KMS-11 (cell line): Measurements from ENCODE around the gene ZNF394.

Experiments used
- H2AFZ ChIP-seq: fragments of 200-600 bp; sonication (generic); 2 replicates; pipeline ENCODE4 v1.6.1; 2016; ENCODE audit warnings: antibody characterized with exemption, mixed run types, low read depth
- H3K27ac ChIP-seq: fragments of 200-600 bp; sonication (generic); 2 replicates; pipeline ENCODE4 v1.6.1; 2016; ENCODE audit warnings: mild to moderate bottlenecking, mixed run types
- H3K27me3 ChIP-seq: fragments of 200-600 bp; sonication (generic); 2 replicates; pipeline ENCODE4 v1.6.1; 2017; ENCODE audit warnings: mild to moderate bottlenecking, low read depth, mixed run types, moderate library complexity; ENCODE audit not compliant: insufficient read depth
- H3K36me3 ChIP-seq: fragments of 200-600 bp; sonication (generic); 2 replicates; pipeline ENCODE4 v1.6.1; 2017; ENCODE audit warnings: mild to moderate bottlenecking, mixed run types; ENCODE audit not compliant: insufficient read depth
- H3K4me1 ChIP-seq: fragments of 200-600 bp; sonication (generic); 2 replicates; pipeline ENCODE4 v1.6.1; 2016; ENCODE audit warnings: mild to moderate bottlenecking, low read depth, mixed run types; ENCODE audit not compliant: poor library complexity, severe bottlenecking
- H3K4me2 ChIP-seq: fragments of 200-600 bp; sonication (generic); 2 replicates; pipeline ENCODE4 v1.7.0; 2016; ENCODE audit warnings: mild to moderate bottlenecking, mixed run types
- H3K4me3 ChIP-seq: fragments of 200-600 bp; sonication (generic); IDR thresholded peaks from 2 replicates; pipeline ENCODE4 v1.6.1; 2017; ENCODE audit warnings: low read depth, low read length, mixed read lengths; ENCODE audit not compliant: insufficient read depth
- H3K79me2 ChIP-seq: fragments of 200-600 bp; sonication (generic); 2 replicates; pipeline ENCODE4 v1.6.1; 2016; ENCODE audit warnings: low read depth, mixed run types; ENCODE audit not compliant: insufficient read depth
- H3K9ac ChIP-seq: fragments of 200-600 bp; sonication (generic); 2 replicates; pipeline ENCODE4 v1.6.1; 2016; ENCODE audit warnings: mild to moderate bottlenecking, mixed run types
- H4K20me1 ChIP-seq: fragments of 200-600 bp; sonication (generic); 2 replicates; pipeline ENCODE4 v1.6.1; 2016; ENCODE audit warnings: mild to moderate bottlenecking, mixed run types; ENCODE audit not compliant: insufficient read depth
- CTCF ChIP-seq: fragments of 200-600 bp; sonication (generic); conservative IDR thresholded peaks from 2 replicates; pipeline ENCODE4 v1.6.1; 2017; ENCODE audit warnings: low read depth, mild to moderate bottlenecking, antibody characterized with exemption, low read length, moderate library complexity, mixed read lengths

ZNF394 gene

GRCh38 chr7:99468336-99468918, 31.7 kb downstream of the ZNF394 start:
- no peak for TF ChIP-seq CTCF
- H2AFZ ChIP-seq, result no peak overlapping the region
- H3K4me2 ChIP-seq, result no peak overlapping the region
- no peak overlapping the region for H3K4me3 ChIP-seq
- no peak overlapping the region for H3K27ac ChIP-seq
- peaks cover 33% of the 10 kb centered on the region for H3K79me2 ChIP-seq
- no peaks in the 10 kb centered on the region for H3K27me3 ChIP-seq
- no peak overlapping the region for H3K9ac ChIP-seq
- no peaks in the 10 kb centered on the region for H4K20me1 ChIP-seq
- H3K36me3 ChIP-seq, result no peaks in the 10 kb centered on the region; the same call in 1 of the 2 replicates
- H3K4me1 ChIP-seq, result peaks cover 14% of the 10 kb centered on the region

GRCh38 chr7:99465421-99465768, 34.7 kb downstream of the ZNF394 start:
- H3K4me2 ChIP-seq, result peak overlapping the region; percentile 98
- H2AFZ ChIP-seq, result peak overlapping the region; percentile 76
- H3K27me3 ChIP-seq, result no peaks in the 10 kb centered on the region
- peaks cover 7% of the 10 kb centered on the region; the same call in 1 of the 2 replicates for H4K20me1 ChIP-seq
- no peak for TF ChIP-seq CTCF
- H3K4me1 ChIP-seq, result peaks cover 14% of the 10 kb centered on the region
- peak overlapping the region; percentile 57 for H3K27ac ChIP-seq
- H3K4me3 ChIP-seq, result no peak overlapping the region
- H3K9ac ChIP-seq, result peak overlapping the region; percentile 85
- H3K36me3 ChIP-seq, result no peaks in the 10 kb centered on the region; the same call in 1 of the 2 replicates
- H3K79me2 ChIP-seq, result peaks cover 57% of the 10 kb centered on the region

- Histone ChIP-seq H3K27ac (no peak overlapping the region), H3K4me3 (no peak overlapping the region), H3K27me3 (no peaks in the 10 kb centered on the region), H3K4me1 (peaks cover 14% of the 10 kb centered on the region), H2AFZ (no peak overlapping the region), H3K79me2 (peaks cover 78% of the 10 kb centered on the region), H3K36me3 (peaks cover 3% of the 10 kb centered on the region; the same call in 1 of the 2 replicates), H4K20me1 (peaks cover 16% of the 10 kb centered on the region; the same call in 1 of the 2 replicates), H3K4me2 (no peak overlapping the region), H3K9ac (no peak overlapping the region)
- peak; percentile 34; the same call in 1 of the 2 replicates for TF ChIP-seq CTCF
These were observed 38.9 kb downstream of the ZNF394 start for GRCh38 chr7:99461221-99461620.

- Histone ChIP-seq H3K4me3 (no peak overlapping the region), H3K79me2 (peaks cover 74% of the 10 kb centered on the region), H3K27ac (no peak overlapping the region), H2AFZ (no peak overlapping the region), H3K4me1 (peaks cover 14% of the 10 kb centered on the region), H3K4me2 (no peak overlapping the region), H3K36me3 (peaks cover 3% of the 10 kb centered on the region; the same call in 1 of the 2 replicates), H3K27me3 (no peaks in the 10 kb centered on the region), H3K9ac (no peak overlapping the region), H4K20me1 (peaks cover 16% of the 10 kb centered on the region; the same call in 1 of the 2 replicates)
- TF ChIP-seq CTCF, result no peak
These were observed 39.4 kb downstream of the ZNF394 start for GRCh38 chr7:99460651-99461050.
